CD14-positive monocyte (primary cell): ENCODE data around the gene PWWP2B. TPM values are rescaled to one million over a fixed set of nuclear protein-coding genes. Genes with fewer than 3 reads are reported as not detected.

Source experiments
- DNase-seq, 3 donors: peaks; one replicate each; pipeline ENCODE4 v3.0.0-alpha.2; 2011 to 2022
- H2AFZ ChIP-seq: 2 replicates; pipeline ENCODE4 v1.6.0; 2012; ENCODE audit warnings: mild to moderate bottlenecking, low read depth, low read length, inconsistent platforms; ENCODE audit not compliant: insufficient read depth, poor library complexity, severe bottlenecking
- H3K27ac ChIP-seq, 2 donors: 1 replicate in 1 of 2; 2 replicates in 1 of 2; pipeline ENCODE4 v1.5.1; 2012 to 2013; ENCODE audit warnings: low read length in 2 of 2, control low read depth in 1 of 2, inconsistent platforms in 1 of 2, low read depth in 1 of 2, mild to moderate bottlenecking in 1 of 2
- H3K27me3 ChIP-seq, 2 donors: one replicate each; pipeline versions ENCODE4 v1.6.0 to v1.6.1; 2011 to 2013; ENCODE audit warnings: low read length in 2 of 2; ENCODE audit not compliant: control insufficient read depth in 2 of 2, insufficient read depth in 2 of 2
- H3K36me3 ChIP-seq, 2 donors: replicated peaks in 1 of 2; 1 replicate in 1 of 2; 2 replicates in 1 of 2; pipeline versions ENCODE4 v1.5.1 to v1.6.1; 2012 to 2013; ENCODE audit warnings: low read length in 2 of 2, control low read depth in 1 of 2, inconsistent platforms in 1 of 2, mild to moderate bottlenecking in 1 of 2; ENCODE audit not compliant: insufficient read depth in 2 of 2, control insufficient read depth in 1 of 2
- H3K4me1 ChIP-seq, 2 donors: 1 replicate in 1 of 2; 2 replicates in 1 of 2; pipeline versions ENCODE4 v1.5.1 to v1.6.1; 2012 to 2013; ENCODE audit warnings: low read length in 2 of 2, control low read depth in 1 of 2, inconsistent platforms in 1 of 2, mild to moderate bottlenecking in 1 of 2, moderate library complexity in 1 of 2; ENCODE audit not compliant: insufficient read depth in 2 of 2, control insufficient read depth in 1 of 2
- H3K4me2 ChIP-seq: replicated peaks from 2 replicates; pipeline ENCODE3; 2012; ENCODE audit warnings: low read length, moderate library complexity, mild to moderate bottlenecking; ENCODE audit not compliant: poor library complexity, severe bottlenecking; ENCODE audit errors: extremely low read depth
- H3K4me3 ChIP-seq, 3 experiments: fragments of 200-600 bp in 1 of 3; sonication (generic) in 1 of 3; replicated peaks in 1 of 3; 1 replicate in 2 of 3; 2 replicates in 1 of 3; pipeline ENCODE4 v1.5.1; 2011 to 2013; ENCODE audit warnings: low read length in 3 of 3, mild to moderate bottlenecking in 3 of 3, control low read depth in 2 of 3, low read depth in 2 of 3, inconsistent platforms in 1 of 3, moderate library complexity in 1 of 3
- H3K79me2 ChIP-seq: 2 replicates; pipeline ENCODE4 v1.6.0; 2012; ENCODE audit warnings: mild to moderate bottlenecking, control low read depth, inconsistent platforms, low read length, moderate library complexity; ENCODE audit not compliant: insufficient read depth
- H3K9ac ChIP-seq: 2 replicates; pipeline ENCODE4 v1.6.0; 2017; ENCODE audit warnings: low read length, mild to moderate bottlenecking; ENCODE audit not compliant: insufficient read depth, poor library complexity, severe bottlenecking
- H3K9me3 ChIP-seq, 2 donors: replicated peaks in 1 of 2; 1 replicate in 1 of 2; 2 replicates in 1 of 2; pipeline versions ENCODE4 v1.5.1 to v1.6.1; 2012 to 2013; ENCODE audit warnings: low read length in 2 of 2, control low read depth in 1 of 2; ENCODE audit not compliant: control insufficient read depth in 1 of 2, insufficient read depth in 1 of 2
- H4K20me1 ChIP-seq: 2 replicates; pipeline ENCODE4 v1.6.0; 2012; ENCODE audit warnings: mild to moderate bottlenecking, low read length, control low read depth, moderate library complexity; ENCODE audit not compliant: insufficient read depth
- H3K27ac Mint-ChIP-seq, 7 donors: one replicate each; pipeline ENCODE4 v1.8.0; 2020; ENCODE audit warnings: mild to moderate bottlenecking in 7 of 7, mixed read lengths in 7 of 7, moderate library complexity in 6 of 7, inconsistent platforms in 2 of 7
- H3K27me3 Mint-ChIP-seq, 3 donors: one replicate each; pipeline ENCODE4 v1.8.0; 2021 to 2022; ENCODE audit warnings: low read depth in 3 of 3, mild to moderate bottlenecking in 3 of 3, mixed read lengths in 3 of 3, moderate library complexity in 3 of 3, inconsistent platforms in 1 of 3
- H3K36me3 Mint-ChIP-seq, 2 donors: one replicate each; pipeline ENCODE4 v1.8.0; 2020; ENCODE audit warnings: mixed read lengths in 2 of 2, inconsistent platforms in 1 of 2, mild to moderate bottlenecking in 1 of 2
- H3K4me1 Mint-ChIP-seq: one replicate; pipeline ENCODE4 v1.8.0; 2020; ENCODE audit warnings: mild to moderate bottlenecking, mixed read lengths
- H3K4me3 Mint-ChIP-seq, 2 donors: one replicate each; pipeline ENCODE4 v1.8.0; 2020; ENCODE audit warnings: mild to moderate bottlenecking in 2 of 2, mixed read lengths in 2 of 2, moderate library complexity in 1 of 2
- H3K9me3 Mint-ChIP-seq, 7 donors: one replicate each; pipeline ENCODE4 v1.8.0; 2020 to 2022; ENCODE audit warnings: mixed read lengths in 7 of 7, mild to moderate bottlenecking in 6 of 7, moderate library complexity in 6 of 7, inconsistent platforms in 2 of 7
- WGBS: methylation state at CpG from one replicate; pipeline ENCODE4 v1.1.5; 2013; ENCODE audit warnings: missing lambda C conversion rate; ENCODE audit not compliant: insufficient coverage; 5-methylcytosine and 5-hydroxymethylcytosine counted together
- intact Hi-C, 2 donors: fragments of 100-400 bp; cut with micrococcal nuclease; formaldehyde crosslinking; loops; one replicate each; pipeline versions ENCODE4 v1.15.0 to v1.15.1; 2023
- polyA plus RNA-seq, 3 donors: library from polyadenylated mRNA; depleted of rRNA in 1 of 3; unstranded in 2 of 3; stranded (reverse) in 1 of 3; fragments of 300-500 nt in 2 of 3; fragments of >200 nt in 1 of 3; fragmentation: Illumina TruSeq in 2 of 3; gene quantifications; 1 replicate in 2 of 3; 2 replicates in 1 of 3; pipeline ENCODE4 v1.2.3, GENCODE V29; 2012 to 2021
- TF ChIP-seq, protein P1 (sequence below): fragments of 200-600 bp; IDR thresholded peaks from one replicate; pipeline ENCODE4 v1.8.0; 2022; ENCODE audit warnings: antibody characterized with exemption, mild to moderate bottlenecking

The PWWP2B gene
- polyA plus RNA-seq, 3 donors, result 2.4 to 6.9 (median 2.7) TPM

DNA sequence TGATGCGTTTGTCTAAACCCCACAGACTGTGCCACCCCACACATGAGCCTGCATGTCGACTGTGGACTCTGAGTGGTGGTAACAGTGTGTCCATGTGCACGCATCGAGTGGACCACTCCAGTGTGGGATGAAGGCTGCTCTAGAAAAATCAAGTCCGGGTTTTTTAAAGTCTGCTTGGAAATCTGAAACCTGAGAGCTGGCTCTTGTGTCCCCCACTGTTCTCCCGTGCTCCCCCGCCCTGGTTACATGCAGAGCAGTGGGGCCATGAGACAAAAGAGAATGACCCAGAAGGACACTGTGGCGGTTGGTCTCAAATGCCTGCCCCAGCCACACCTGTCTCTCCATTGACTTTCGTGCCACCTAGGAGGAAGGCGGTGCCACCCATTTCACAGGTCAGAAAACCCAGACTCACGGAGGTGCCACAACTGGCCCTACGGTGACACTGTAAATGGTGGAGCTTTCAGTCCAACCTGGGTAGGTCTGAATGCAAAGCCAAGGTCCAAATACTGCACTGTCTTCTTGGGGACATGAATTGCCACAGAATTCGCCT, 27.3 kb upstream of the PWWP2B start:
- TF ChIP-seq, protein P1, sequence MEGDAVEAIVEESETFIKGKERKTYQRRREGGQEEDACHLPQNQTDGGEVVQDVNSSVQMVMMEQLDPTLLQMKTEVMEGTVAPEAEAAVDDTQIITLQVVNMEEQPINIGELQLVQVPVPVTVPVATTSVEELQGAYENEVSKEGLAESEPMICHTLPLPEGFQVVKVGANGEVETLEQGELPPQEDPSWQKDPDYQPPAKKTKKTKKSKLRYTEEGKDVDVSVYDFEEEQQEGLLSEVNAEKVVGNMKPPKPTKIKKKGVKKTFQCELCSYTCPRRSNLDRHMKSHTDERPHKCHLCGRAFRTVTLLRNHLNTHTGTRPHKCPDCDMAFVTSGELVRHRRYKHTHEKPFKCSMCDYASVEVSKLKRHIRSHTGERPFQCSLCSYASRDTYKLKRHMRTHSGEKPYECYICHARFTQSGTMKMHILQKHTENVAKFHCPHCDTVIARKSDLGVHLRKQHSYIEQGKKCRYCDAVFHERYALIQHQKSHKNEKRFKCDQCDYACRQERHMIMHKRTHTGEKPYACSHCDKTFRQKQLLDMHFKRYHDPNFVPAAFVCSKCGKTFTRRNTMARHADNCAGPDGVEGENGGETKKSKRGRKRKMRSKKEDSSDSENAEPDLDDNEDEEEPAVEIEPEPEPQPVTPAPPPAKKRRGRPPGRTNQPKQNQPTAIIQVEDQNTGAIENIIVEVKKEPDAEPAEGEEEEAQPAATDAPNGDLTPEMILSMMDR, result no peak
- H3K4me2 ChIP-seq, result no peak overlapping the region

DNA sequence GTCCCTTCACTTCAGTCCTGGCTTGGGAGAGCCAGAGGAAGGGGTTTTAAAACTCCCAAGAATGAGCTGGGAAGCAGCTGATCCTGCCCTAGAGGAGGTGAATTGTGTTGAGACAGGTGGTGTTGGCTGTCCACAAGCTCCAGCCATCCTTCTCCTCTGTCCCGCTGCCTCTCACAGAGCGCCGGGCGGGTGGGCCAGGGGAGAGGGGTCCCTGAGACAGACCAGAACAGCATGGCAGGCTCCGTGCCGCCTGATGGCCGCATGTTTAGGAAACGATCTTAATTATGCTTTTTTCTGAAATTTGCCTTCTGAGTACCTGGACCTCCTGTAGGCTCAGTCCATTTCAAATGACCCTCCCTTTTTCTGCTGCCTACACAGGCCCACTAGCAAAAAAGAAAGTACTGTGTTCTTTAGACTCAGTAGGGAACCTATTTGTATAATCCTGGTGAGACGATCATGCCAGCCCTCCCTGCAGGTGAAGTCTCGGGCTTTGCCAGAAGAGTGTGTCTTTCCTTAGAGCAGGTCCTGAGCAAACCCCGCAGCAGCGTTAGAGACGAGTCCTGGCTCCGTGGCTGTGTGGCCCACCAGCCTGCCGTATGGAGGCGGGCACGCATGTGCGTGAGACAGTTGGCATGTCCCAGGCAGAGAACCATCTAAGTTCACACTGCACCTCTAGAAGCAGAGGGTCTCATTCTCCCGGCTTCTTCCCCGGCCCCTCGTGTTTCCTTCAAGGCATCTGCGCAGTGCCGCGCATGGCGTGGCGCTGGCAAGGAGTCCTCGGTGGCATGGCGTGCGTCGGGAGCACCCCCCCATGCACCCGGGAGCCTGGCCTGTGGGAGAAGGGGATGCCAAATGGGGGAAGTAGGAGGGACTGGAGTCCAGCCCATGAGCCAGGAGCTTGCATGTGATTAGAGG, 26.3 kb upstream of the PWWP2B start:
- no peak overlapping the region for H3K4me2 ChIP-seq
- no peak overlapping the region for H3K4me3 ChIP-seq
- peaks cover 10 to 18% of the 10 kb centered on the region in 2 donors for H3K36me3 ChIP-seq
- H3K27me3 ChIP-seq, result no peaks in the 10 kb centered on the region
- Mint-ChIP-seq H3K36me3 (peaks cover 25 to 33% of the 10 kb centered on the region in 2 donors), H3K9me3 (peaks cover 0 to 6% (median 0%) of the 10 kb centered on the region in 7 donors), H3K27me3 (peaks cover 5 to 8% (median 5%) of the 10 kb centered on the region in 3 donors), H3K27ac (peak overlapping the region in 2 of 7 donors; percentile 37 to 50), H3K4me1 (peaks cover 20% of the 10 kb centered on the region), H3K4me3 (no peak overlapping the region)
- H3K9me3 ChIP-seq, result no peaks in the 10 kb centered on the region
- H3K4me1 ChIP-seq, result peaks cover 12 to 22% of the 10 kb centered on the region in 2 donors
- H3K79me2 ChIP-seq, result no peaks in the 10 kb centered on the region
- no peak overlapping the region for H3K9ac ChIP-seq
- TF ChIP-seq, protein P1, result no peak
- H4K20me1 ChIP-seq, result no peaks in the 10 kb centered on the region
- H2AFZ ChIP-seq, result no peak overlapping the region
- WGBS, result 95% methylated on average over 23 of the region's 31 CpGs
- H3K27ac ChIP-seq, result no peak overlapping the region
- intact Hi-C loops, result no loop called here
- no peak for DNase-seq

More for the DNA sequence above, 27.3 kb upstream of the PWWP2B start:
- Histone ChIP-seq H3K79me2 (no peaks in the 10 kb centered on the region), H3K27me3 (no peaks in the 10 kb centered on the region), H3K4me3 (no peak overlapping the region), H3K36me3 (peaks cover 10 to 25% of the 10 kb centered on the region in 2 donors), H3K4me1 (peaks cover 2 to 12% of the 10 kb centered on the region in 2 donors), H3K27ac (no peak overlapping the region), H3K9ac (no peak overlapping the region), H4K20me1 (no peaks in the 10 kb centered on the region), H2AFZ (no peak overlapping the region), H3K9me3 (no peaks in the 10 kb centered on the region)
- H3K9me3 Mint-ChIP-seq, result peaks cover 0 to 6% (median 0%) of the 10 kb centered on the region in 7 donors
- WGBS, result over 99% methylated on average over 10 of the region's 13 CpGs
- H3K4me1 Mint-ChIP-seq, result peaks cover 15% of the 10 kb centered on the region
- intact Hi-C loops, result no loop called here
- no peak for DNase-seq
- H3K27me3 Mint-ChIP-seq, result peaks cover 4 to 7% (median 5%) of the 10 kb centered on the region in 3 donors
- peaks cover 32 to 39% of the 10 kb centered on the region in 2 donors for H3K36me3 Mint-ChIP-seq
- H3K4me3 Mint-ChIP-seq, result no peak overlapping the region
- H3K27ac Mint-ChIP-seq, result no peak overlapping the region
